Uterus (tissue), 2 donors: ENCODE measurements around the gene B3GALT4.

ENCODE experiments used
- CTCF ChIP-seq, 4 experiments: fragments of 200-600 bp in 2 of 4; fragments of 450-650 bp in 2 of 4; sonication (generic) in 2 of 4; IDR thresholded peaks; one replicate each; pipeline ENCODE4 v1.5.1; 2016 to 2019; ENCODE audit warnings: antibody characterized with exemption in 4 of 4, mild to moderate bottlenecking in 2 of 4, moderate library complexity in 1 of 4
- POLR2A ChIP-seq, 2 donors: fragments of 450-650 bp; IDR thresholded peaks; one replicate each; pipeline ENCODE4 v1.6.1; 2016; ENCODE audit warnings: antibody characterized with exemption in 2 of 2, mild to moderate bottlenecking in 1 of 2, moderate library complexity in 1 of 2

- TF ChIP-seq POLR2A (IDR thresholded peaks at IDR 0.05) (no peak), CTCF (IDR thresholded peaks at IDR 0.05) (no peak)
Measured at GRCh38 chr6:33314943-33315792, 38.2 kb downstream of the B3GALT4 start.
